Bronchial epithelial cell (primary cell): ENCODE measurements around the gene ZC3HAV1L. TPM values are rescaled to one million over a fixed set of nuclear protein-coding genes. Genes with fewer than 3 reads are reported as not detected.

Experiments used
- DNase-seq: peaks from one replicate; pipeline ENCODE4 v3.0.0-alpha.2; 2010; ENCODE audit warnings: low read depth
- FAIRE-seq: peaks from 2 replicates; lab custom pipeline; 2011; peaks lifted over from hg19 to GRCh38; lab: Jason Lieb, UNC
- H3K27me3 ChIP-seq: 2 replicates; pipeline ENCODE4 v1.5.1; 2011; ENCODE audit warnings: low read length; ENCODE audit not compliant: control insufficient read depth, insufficient read depth
- H3K36me3 ChIP-seq: 2 replicates; pipeline ENCODE4 v1.5.1; 2011; ENCODE audit warnings: low read length; ENCODE audit not compliant: control insufficient read depth, insufficient read depth
- H3K4me3 ChIP-seq: 2 replicates; pipeline ENCODE4 v1.5.1; 2011; ENCODE audit warnings: mild to moderate bottlenecking, low read depth, low read length, control low read depth
- total RNA-seq: library from RNA; depleted of rRNA; stranded (reverse); fragments of >200 nt; gene quantifications from 2 replicates; pipeline ENCODE4 v1.2.1, GENCODE V29; 2014
- TF ChIP-seq, protein P1 (sequence below): IDR thresholded peaks from 2 replicates; pipeline ENCODE4 v1.5.1; 2011; ENCODE audit warnings: mild to moderate bottlenecking, moderate library complexity, low read length, control low read depth, inconsistent platforms; ENCODE audit not compliant: insufficient read depth, severe bottlenecking

Gene ZC3HAV1L
- total RNA-seq, 1 donor from 2014 or later, result 11.1 TPM

DNA sequence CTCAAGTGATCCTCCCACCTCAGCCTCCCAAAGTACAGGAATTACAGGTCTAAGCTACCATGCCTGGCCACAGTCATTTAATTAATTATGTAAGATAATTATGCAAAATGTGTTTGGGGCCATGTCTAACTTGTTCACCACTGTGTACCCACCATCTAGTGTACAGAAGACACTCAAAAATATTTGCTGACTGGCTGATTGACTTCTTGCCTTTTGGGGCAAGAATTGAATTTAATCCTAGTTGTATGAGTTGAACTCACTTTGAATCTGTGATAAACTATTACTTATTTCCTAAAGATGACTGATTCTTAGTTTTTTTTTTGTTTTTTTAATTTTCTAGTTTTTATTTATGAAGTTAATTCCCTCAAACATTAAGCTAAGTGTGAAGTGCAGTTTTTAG, 15.8 kb upstream of the ZC3HAV1L start:
- TF ChIP-seq, protein P1, sequence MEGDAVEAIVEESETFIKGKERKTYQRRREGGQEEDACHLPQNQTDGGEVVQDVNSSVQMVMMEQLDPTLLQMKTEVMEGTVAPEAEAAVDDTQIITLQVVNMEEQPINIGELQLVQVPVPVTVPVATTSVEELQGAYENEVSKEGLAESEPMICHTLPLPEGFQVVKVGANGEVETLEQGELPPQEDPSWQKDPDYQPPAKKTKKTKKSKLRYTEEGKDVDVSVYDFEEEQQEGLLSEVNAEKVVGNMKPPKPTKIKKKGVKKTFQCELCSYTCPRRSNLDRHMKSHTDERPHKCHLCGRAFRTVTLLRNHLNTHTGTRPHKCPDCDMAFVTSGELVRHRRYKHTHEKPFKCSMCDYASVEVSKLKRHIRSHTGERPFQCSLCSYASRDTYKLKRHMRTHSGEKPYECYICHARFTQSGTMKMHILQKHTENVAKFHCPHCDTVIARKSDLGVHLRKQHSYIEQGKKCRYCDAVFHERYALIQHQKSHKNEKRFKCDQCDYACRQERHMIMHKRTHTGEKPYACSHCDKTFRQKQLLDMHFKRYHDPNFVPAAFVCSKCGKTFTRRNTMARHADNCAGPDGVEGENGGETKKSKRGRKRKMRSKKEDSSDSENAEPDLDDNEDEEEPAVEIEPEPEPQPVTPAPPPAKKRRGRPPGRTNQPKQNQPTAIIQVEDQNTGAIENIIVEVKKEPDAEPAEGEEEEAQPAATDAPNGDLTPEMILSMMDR, result no peak
- Histone ChIP-seq H3K27me3 (no peaks in the 10 kb centered on the region), H3K36me3 (peaks cover 9% of the 10 kb centered on the region), H3K4me3 (no peak overlapping the region)
- DNase-seq, result no peak
- FAIRE-seq, result no peak

DNA sequence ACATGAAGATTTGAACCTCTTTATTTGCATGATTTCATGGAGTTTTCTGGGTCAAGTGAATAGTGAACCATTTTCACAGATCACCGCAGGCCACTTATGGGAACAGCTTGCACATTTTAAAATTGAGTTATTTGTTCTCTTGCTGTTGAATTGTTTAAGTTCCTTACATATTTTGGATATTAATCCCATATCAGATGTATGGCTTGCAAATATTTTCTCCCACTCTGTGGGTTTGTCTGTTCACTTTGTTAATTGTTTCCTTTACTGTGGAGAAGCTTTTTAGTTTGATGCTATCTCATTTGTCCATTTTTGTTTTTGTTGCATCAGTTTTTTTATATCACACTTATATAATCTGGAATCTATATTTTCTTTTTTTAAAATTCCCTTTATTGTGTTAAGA, 14.1 kb upstream of the ZC3HAV1L start:
- Histone ChIP-seq H3K4me3 (no peak overlapping the region), H3K27me3 (no peaks in the 10 kb centered on the region), H3K36me3 (peaks cover 11% of the 10 kb centered on the region)
- no peak for FAIRE-seq
- DNase-seq, result no peak
- TF ChIP-seq, protein P1, result no peak

DNA sequence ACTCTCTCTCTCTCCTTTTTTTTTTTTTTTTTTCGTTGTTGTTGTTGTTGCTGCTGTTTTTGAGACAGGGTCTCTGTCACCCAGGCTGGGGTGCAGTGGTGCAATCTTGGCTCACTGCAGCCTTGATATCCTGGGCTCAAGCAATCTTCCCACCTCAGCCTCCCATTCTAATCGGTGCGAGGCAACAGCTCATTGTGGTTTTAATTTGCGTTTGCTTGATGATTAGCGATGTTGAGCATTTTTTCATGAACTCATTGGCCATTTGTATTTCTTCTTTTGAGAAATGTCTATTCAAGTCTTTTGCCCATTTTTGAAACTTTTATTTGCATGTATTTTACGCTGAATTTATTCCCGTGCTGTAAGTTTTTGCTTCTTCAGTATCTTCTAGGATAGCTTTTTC, 13.3 kb upstream of the ZC3HAV1L start:
- H3K4me3 ChIP-seq, result no peak overlapping the region
- H3K27me3 ChIP-seq, result no peaks in the 10 kb centered on the region
- peaks cover 6% of the 10 kb centered on the region for H3K36me3 ChIP-seq
- no peak for DNase-seq
- TF ChIP-seq, protein P1, result no peak
- no peak for FAIRE-seq

DNA sequence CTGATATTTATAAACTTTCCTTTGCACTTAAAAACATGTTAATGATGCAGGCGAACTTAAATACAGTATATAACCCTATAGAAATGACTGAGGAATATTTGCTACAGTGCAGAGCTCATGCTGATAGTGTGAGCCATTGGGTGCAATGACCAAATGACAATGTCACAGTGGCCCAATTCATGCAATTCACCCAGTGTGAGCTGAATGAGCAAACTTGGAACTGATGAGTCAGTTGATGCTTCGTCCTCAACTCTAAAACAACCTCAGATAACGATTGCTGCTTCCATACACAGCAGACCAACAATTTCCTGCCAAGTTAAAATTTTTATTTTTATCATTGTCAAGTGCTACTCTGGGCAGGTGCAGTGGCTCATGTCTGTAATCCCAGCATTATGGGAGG, 12.1 kb upstream of the ZC3HAV1L start:
- H3K36me3 ChIP-seq, result peaks cover 4% of the 10 kb centered on the region
- no peak for DNase-seq
- FAIRE-seq, result no peak

DNA sequence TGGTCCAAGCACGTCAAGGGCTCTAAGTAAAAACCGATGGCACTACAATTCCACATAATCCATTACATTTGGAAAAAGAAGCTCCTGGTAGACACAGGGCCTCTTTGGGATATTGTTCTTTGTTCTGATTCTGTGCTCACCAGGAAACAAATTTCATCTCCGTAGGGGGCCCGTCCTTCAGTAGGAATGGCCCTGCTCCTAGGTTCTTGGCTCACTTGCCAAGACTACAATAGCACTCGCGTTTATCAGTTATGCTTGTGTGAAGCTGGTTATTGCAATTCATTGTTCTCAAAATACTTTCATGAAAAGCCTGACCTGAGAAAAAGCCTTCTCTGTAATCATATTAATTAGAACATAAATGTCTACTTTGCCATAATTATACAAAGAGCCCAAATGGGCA, 10.3 kb upstream of the ZC3HAV1L start:
- TF ChIP-seq, protein P1, result no peak
- DNase-seq (no peak), FAIRE-seq (no peak)
- H3K4me3 ChIP-seq, result no peak overlapping the region
- H3K27me3 ChIP-seq, result no peaks in the 10 kb centered on the region
- peaks cover 4% of the 10 kb centered on the region for H3K36me3 ChIP-seq

More for the DNA sequence above, 12.1 kb upstream of the ZC3HAV1L start:
- Histone ChIP-seq H3K4me3 (no peak overlapping the region), H3K27me3 (no peaks in the 10 kb centered on the region)
- TF ChIP-seq, protein P1, result no peak

DNA sequence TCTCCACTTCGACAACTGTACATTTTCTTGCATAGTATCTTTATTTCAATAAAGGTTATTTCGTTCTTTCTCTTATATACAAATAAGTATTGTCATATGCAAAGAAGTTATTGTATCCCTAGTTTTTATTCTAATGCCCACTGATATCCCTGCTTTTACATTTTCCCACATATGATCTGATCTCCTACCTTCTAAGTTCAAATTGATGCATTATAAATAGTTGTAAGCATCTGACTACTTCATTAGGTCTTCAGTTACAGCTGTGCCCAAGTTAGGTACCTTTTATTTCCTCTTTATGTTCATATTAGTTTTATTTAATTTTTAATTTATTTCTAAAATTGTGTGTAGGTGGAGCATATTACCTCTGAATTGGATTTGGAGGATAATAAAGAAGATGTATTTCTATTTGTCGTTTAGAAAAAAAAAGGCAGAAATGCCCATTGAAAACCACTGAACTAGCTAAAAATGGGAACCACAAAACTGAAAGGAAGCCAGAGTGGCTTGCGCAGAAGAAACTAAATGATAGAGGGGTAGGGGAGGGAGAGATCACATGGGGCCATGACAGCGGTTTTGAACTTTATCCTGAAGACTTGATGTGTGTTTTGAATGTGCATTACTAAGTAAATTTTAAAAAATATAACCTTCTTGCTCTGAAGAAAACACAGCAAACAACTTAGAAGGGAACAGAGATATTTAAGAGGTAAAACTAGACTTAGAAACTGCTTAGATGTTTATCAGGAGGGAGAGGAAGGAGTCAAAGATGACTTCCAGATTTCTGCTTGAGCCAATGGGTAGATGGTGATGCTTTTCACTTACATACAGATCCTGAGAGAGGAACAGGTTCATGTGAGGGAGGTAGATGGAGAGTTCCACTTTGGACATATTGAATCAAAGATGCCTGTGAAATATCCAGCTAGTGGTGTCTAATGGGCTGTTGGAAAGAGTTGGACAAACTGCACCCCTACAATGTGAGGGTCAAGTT, 9.3 kb upstream of the ZC3HAV1L start:
- FAIRE-seq (no peak), DNase-seq (no peak)
- Histone ChIP-seq H3K27me3 (no peaks in the 10 kb centered on the region), H3K36me3 (peaks cover 4% of the 10 kb centered on the region), H3K4me3 (no peak overlapping the region)
- TF ChIP-seq, protein P1, result no peak
